NCI-H69 (cell line): Measurements from ENCODE around the gene PSMA8.
"Not testable (repeated sequence)": the region's sequence is repeated elsewhere in the genome, so short reads cannot be mapped to it uniquely, and the experiment has no call there.

Experiments
- DNase-seq: peaks from one replicate; lab custom pipeline; 2025; lab: John Stamatoyannopoulos, UW

The PSMA8 gene

GRCh38 chr18:26175481-26175880 is 41.8 kb downstream of the PSMA8 start:
- DNase-seq: peak; percentile 15

GRCh38 chr18:26176134-26176533 is 42.5 kb downstream of the PSMA8 start:
- DNase-seq: no peak

- DNase-seq: no peak
Observed at GRCh38 chr18:26181343-26181826, 47.7 kb downstream of the PSMA8 start.

- no peak for DNase-seq
Observed at GRCh38 chr18:26183395-26184112, 49.9 kb downstream of the PSMA8 start.

- DNase-seq: peak; percentile 25
Observed at GRCh38 chr18:26185267-26185666, 51.6 kb downstream of the PSMA8 start.

GRCh38 chr18:26190506-26190905 is 56.8 kb downstream of the PSMA8 start:
- DNase-seq: no peak

GRCh38 chr18:26192233-26192632 is 58.6 kb downstream of the PSMA8 start:
- DNase-seq: no peak

GRCh38 chr18:26196605-26197004 is 62.9 kb downstream of the PSMA8 start:
- DNase-seq: no peak

- not testable (repeated sequence) for DNase-seq
Observed at GRCh38 chr18:26202001-26202400, 68.3 kb downstream of the PSMA8 start.

GRCh38 chr18:26205318-26205717 is 71.6 kb downstream of the PSMA8 start:
- DNase-seq: no peak

- DNase-seq: no peak
Observed at GRCh38 chr18:26206488-26206887, 72.8 kb downstream of the PSMA8 start.

- DNase-seq: no peak
Observed at GRCh38 chr18:26207937-26208336, 74.3 kb downstream of the PSMA8 start.

- no peak for DNase-seq
Observed at GRCh38 chr18:26208977-26209376, 75.3 kb downstream of the PSMA8 start.

- no peak for DNase-seq
Observed at GRCh38 chr18:26210147-26210546, 76.5 kb downstream of the PSMA8 start.

GRCh38 chr18:26215247-26215970 is 81.7 kb downstream of the PSMA8 start:
- DNase-seq: no peak

- peak; percentile 57 for DNase-seq
Observed at GRCh38 chr18:26225022-26225693, 91.5 kb downstream of the PSMA8 start.

- no peak for DNase-seq
Observed at GRCh38 chr18:26225915-26226228, 92.2 kb downstream of the PSMA8 start.

GRCh38 chr18:26226229-26227050 is 92.8 kb downstream of the PSMA8 start, which contains the start of gene TAF4B:
TSS of gene TAF4B (plus strand) at chr18:26226445. CDS start at chr18:26226934, 489 bp downstream.
- peak; percentile 99 for DNase-seq

GRCh38 chr18:26227051-26227670 is 93.5 kb downstream of the PSMA8 start:
- peak; percentile 78 for DNase-seq

- no peak for DNase-seq
Observed at GRCh38 chr18:26228562-26229260, 95.0 kb downstream of the PSMA8 start.

GRCh38 chr18:26230497-26230896 is 96.8 kb downstream of the PSMA8 start:
- no peak for DNase-seq
